Measurements from ENCODE around the gene ATG10. TPM values are rescaled to one million over a fixed set of nuclear protein-coding genes. Genes with fewer than 3 reads are reported as not detected.

Gene ATG10
- total and polyA plus RNA-seq, 2 of the 8 experiments (the other 6 are each of a cell fraction or from before 2014, with no cell fraction given): 3.7 to 8.8 TPM

DNA sequence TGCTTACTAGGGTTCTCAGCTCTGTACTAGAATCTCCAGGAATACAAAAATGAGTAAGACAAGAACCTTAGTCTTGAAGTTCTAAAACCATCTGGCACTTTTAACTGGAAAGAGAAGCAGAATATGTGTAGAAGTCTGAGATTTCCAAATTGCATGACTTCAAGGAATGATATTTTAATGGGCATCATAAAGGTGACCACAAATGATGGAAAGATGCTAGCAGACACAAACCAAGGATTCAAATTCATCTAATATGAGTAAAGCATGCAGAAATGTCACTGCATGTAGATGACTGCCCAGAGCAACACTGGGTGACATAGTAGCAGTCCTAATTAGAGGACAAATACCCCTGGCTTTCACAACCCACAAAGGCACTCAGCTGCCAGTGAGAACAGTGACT is 189.1 kb downstream of the ATG10 start:
- Histone ChIP-seq H3K23ac (ENCODE audit: insufficient read length) (no peak overlapping the region), H3K27ac (ENCODE audit: low read depth, low read length) (no peak overlapping the region), H3K56ac (replicated peaks; ENCODE audit: insufficient read length, low read depth, low read length) (no peak overlapping the region), H3K79me2 (ENCODE audit: control insufficient read depth in 1 of 2, insufficient read depth in 2 of 2, low read length in 2 of 2) (no peaks in the 10 kb centered on the region), H4K5ac (ENCODE audit: insufficient read length, low read depth, low read length) (no peak overlapping the region), H2BK20ac (ENCODE audit: low read length) (no peak overlapping the region), H3K27me3 (replicated peaks in 1 of 4; ENCODE audit: control insufficient read depth in 3 of 4, extremely low read depth in 1 of 4, insufficient read depth in 3 of 4, low read length in 3 of 4) (no peaks in the 10 kb centered on the region), H3K4me3 (ENCODE audit: extremely low read depth in 1 of 4, insufficient read depth in 2 of 4, low read depth in 3 of 4, low read length in 4 of 4) (no peak overlapping the region), H3K23me2 (ENCODE audit: low read depth, low read length) (no peaks in the 10 kb centered on the region), H3K79me1 (ENCODE audit: low read depth, low read length) (no peaks in the 10 kb centered on the region), H3K36me3 (ENCODE audit: control insufficient read depth in 2 of 4, insufficient read depth in 4 of 4, low read length in 3 of 4) (no peaks in the 10 kb centered on the region), H4K20me1 (replicated peaks in 1 of 2; ENCODE audit: control insufficient read depth in 1 of 2, insufficient read depth in 2 of 2, low read length in 2 of 2) (no peaks in the 10 kb centered on the region), H4K91ac (replicated peaks; ENCODE audit: insufficient read length, low read length) (no peak overlapping the region), H4K8ac (ENCODE audit: extremely low read depth, insufficient read depth, low read length) (no peak overlapping the region), H2AFZ (ENCODE audit: low read length) (no peak overlapping the region), H2BK15ac (ENCODE audit: low read length) (no peak overlapping the region), H3K9me3 (ENCODE audit: insufficient read depth in 2 of 2, low read depth in 1 of 2, low read length in 1 of 2) (no peaks in the 10 kb centered on the region), H2AK5ac (ENCODE audit: low read depth, low read length) (no peak overlapping the region), H3K4me1 (replicated peaks in 1 of 4; ENCODE audit: control insufficient read depth in 3 of 4, insufficient read depth in 4 of 4, low read length in 3 of 4) (peaks cover 0 to 6% (median 4%) of the 10 kb centered on the region in 4 experiments; a peak in 5 of 7 replicates), H3K9ac (replicated peaks in 1 of 4; ENCODE audit: extremely low read depth in 1 of 4, low read depth in 3 of 4, low read length in 3 of 4) (no peak overlapping the region), H3K4me2 (ENCODE audit: insufficient read depth in 1 of 2, low read depth in 2 of 2, low read length in 2 of 2) (no peak overlapping the region), H2BK120ac (replicated peaks; ENCODE audit: low read depth, low read length) (no peak overlapping the region), H3K4ac (replicated peaks; ENCODE audit: insufficient read length, low read depth, low read length) (no peak overlapping the region), H3K18ac (ENCODE audit: extremely low read depth, low read length) (no peak overlapping the region), H2BK5ac (ENCODE audit: low read depth, low read length) (no peak overlapping the region), H2BK12ac (ENCODE audit: low read depth, low read length) (no peak overlapping the region), H3K14ac (ENCODE audit: insufficient read length) (no peak overlapping the region)
- no peak for TF ChIP-seq POU5F1 (IDR thresholded peaks at IDR 0.05; ENCODE audit: low read depth, low read length)
- TF ChIP-seq CHD2 (IDR thresholded peaks at IDR 0.05; ENCODE audit: low read length): no peak
- TF ChIP-seq FOSL1 (IDR thresholded peaks at IDR 0.05; ENCODE audit: insufficient read depth, low read depth, low read length): no peak
- no peak for TF ChIP-seq EGR1 (IDR thresholded peaks at IDR 0.05; ENCODE audit: borderline replicate concordance, low read depth, low read length)
- CTCF ChIA-PET (ENCODE audit: partially characterized antibody): interaction anchor here (0.6 to 1.2 kb wide), 4 partner anchors 21 to 308 kb away, joined by 3 to 4 read pairs (median 3); no protein-coding TSS in a partner anchor
- DNase-seq (ENCODE audit: low read depth in 1 of 2, low spot score in 2 of 2) (no peak), FAIRE-seq (no peak)
- POLR2A ChIA-PET (ENCODE audit: partially characterized antibody): no interaction called here

Data from H1 (cell line).